A549 (cell line): Measurements from ENCODE around the gene RHBG.

Experiments
- CHD4 ChIP-seq: fragments of 200-600 bp; sonication (generic); IDR thresholded peaks from 2 replicates; pipeline ENCODE4 v1.6.1; 2016; ENCODE audit warnings: antibody characterized with exemption, mild to moderate bottlenecking, borderline replicate concordance
- POLR2A ChIP-seq: IDR thresholded peaks from 2 replicates; pipeline ENCODE4 v1.6.1; 2012; ENCODE audit warnings: mild to moderate bottlenecking, low read length
- TF ChIP-seq, protein P1 (sequence below): fragments of >200 bp; sonication (Bioruptor Twin); formaldehyde crosslinking; IDR thresholded peaks from 3 replicates; pipeline ENCODE4 v1.5.1; 2016
- TF ChIP-seq, protein P2 (sequence below): IDR thresholded peaks from 2 replicates; pipeline ENCODE4 v1.6.1; 2012
- TF ChIP-seq, protein P3 (sequence below): IDR thresholded peaks from 2 replicates; pipeline ENCODE4 v1.6.1; 2012

- TF ChIP-seq, protein P1, sequence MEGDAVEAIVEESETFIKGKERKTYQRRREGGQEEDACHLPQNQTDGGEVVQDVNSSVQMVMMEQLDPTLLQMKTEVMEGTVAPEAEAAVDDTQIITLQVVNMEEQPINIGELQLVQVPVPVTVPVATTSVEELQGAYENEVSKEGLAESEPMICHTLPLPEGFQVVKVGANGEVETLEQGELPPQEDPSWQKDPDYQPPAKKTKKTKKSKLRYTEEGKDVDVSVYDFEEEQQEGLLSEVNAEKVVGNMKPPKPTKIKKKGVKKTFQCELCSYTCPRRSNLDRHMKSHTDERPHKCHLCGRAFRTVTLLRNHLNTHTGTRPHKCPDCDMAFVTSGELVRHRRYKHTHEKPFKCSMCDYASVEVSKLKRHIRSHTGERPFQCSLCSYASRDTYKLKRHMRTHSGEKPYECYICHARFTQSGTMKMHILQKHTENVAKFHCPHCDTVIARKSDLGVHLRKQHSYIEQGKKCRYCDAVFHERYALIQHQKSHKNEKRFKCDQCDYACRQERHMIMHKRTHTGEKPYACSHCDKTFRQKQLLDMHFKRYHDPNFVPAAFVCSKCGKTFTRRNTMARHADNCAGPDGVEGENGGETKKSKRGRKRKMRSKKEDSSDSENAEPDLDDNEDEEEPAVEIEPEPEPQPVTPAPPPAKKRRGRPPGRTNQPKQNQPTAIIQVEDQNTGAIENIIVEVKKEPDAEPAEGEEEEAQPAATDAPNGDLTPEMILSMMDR, result no peak
- TF ChIP-seq, protein P2, sequence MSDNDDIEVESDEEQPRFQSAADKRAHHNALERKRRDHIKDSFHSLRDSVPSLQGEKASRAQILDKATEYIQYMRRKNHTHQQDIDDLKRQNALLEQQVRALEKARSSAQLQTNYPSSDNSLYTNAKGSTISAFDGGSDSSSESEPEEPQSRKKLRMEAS, result no peak
- TF ChIP-seq POLR2A (no peak), CHD4 (no peak)
- TF ChIP-seq, protein P3, sequence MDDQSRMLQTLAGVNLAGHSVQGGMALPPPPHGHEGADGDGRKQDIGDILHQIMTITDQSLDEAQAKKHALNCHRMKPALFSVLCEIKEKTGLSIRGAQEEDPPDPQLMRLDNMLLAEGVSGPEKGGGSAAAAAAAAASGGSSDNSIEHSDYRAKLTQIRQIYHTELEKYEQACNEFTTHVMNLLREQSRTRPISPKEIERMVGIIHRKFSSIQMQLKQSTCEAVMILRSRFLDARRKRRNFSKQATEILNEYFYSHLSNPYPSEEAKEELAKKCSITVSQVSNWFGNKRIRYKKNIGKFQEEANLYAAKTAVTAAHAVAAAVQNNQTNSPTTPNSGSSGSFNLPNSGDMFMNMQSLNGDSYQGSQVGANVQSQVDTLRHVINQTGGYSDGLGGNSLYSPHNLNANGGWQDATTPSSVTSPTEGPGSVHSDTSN, result no peak
These were observed 11.0 kb upstream of the RHBG start for GRCh38 chr1:156357977-156358376.
